Activated T-cell treated with anti-CD3 and anti-CD28 coated beads for 48 hours (primary cell): ENCODE results near the gene JAKMIP1.

Experiments used
- DNase-seq: peaks from one replicate; pipeline ENCODE4 v3.0.0-alpha.2; 2020; ENCODE audit warnings: low read depth

JAKMIP1 gene

DNA sequence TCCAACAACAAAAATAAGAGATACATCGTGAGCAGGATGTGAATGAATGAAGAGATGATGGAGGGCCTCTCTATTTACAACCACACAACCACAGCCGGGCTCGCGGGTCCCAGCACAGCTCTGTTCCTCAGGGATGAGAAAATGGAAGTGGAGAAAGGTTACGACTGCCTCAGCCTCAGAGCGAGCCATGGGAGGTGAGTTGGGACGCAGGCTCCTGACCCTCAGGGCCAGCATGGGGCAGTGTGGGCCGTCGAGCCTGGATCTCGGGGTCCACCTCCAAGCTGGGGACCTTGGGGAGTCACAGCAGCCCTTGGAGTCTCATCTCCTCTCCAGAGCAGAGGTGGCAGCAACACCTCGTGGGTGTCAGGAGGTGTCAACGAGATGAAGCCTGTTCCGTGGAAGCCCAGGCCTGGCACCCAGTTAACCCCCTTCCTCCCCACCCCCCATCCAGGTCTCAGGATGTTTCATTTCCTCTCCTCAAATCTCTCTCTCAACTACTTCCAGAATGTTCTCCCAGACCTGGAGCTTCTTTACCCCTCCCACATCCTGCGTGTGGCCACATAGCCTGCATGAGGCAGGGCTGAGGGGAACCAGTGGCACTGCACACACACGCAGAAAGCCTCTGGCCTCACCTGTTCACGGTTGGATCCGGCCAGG is 208.1 kb downstream of the JAKMIP1 start:
- no peak for DNase-seq

DNA sequence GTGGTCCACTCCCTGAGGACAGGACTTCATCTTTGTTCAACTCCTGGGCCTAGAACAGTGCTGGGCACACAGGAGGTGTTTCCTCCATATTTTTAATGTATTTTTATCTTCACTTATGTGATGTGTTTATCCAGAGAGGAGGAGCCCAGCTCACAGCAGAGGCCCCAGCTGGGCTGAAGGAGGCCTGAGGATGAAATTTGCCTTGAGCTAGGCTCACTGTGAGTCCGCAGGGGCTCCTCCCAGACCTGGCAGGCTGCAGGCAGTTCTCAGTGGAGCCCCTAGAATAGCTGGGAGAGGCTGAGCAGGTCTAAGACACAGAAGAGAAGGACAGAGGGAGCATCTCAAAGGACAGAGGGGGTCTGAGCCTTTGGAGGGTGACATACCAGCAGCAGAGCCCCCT is 208.9 kb downstream of the JAKMIP1 start:
- no peak for DNase-seq

DNA sequence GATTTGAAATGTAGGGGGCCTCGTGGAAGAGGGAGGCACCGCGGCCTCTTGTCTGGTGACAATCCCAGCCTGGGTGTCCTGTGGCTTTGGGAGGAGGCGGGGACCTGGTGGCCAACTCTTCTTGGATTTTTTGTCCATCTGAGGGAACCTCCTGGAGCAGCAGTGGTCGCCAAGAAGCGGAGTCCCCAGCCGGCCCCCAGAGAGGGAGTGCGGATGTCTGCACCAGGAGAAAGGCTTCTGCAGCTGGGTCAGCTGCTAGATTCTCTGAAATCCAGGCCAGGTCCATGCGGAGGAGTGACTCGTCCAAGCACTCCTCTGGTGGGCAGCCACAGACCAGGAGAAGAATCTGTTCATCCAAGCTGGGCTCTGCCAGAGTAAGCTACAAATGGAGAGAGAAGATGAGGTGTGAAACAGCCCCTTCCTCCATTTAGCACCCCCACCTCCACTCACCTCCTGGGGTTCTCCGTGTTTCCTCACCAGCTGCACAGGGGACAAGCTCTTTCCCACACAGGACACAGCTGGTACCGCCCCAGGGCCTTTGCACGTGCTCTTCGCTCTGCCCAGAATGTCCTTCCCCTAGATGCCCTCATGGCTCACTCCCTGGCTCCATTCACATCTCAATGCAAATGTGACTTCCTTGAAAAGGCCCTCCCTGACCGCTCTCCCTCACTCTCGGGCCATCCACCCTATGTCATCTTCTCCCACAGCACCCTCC is 209.7 kb downstream of the JAKMIP1 start:
- no peak for DNase-seq

DNA sequence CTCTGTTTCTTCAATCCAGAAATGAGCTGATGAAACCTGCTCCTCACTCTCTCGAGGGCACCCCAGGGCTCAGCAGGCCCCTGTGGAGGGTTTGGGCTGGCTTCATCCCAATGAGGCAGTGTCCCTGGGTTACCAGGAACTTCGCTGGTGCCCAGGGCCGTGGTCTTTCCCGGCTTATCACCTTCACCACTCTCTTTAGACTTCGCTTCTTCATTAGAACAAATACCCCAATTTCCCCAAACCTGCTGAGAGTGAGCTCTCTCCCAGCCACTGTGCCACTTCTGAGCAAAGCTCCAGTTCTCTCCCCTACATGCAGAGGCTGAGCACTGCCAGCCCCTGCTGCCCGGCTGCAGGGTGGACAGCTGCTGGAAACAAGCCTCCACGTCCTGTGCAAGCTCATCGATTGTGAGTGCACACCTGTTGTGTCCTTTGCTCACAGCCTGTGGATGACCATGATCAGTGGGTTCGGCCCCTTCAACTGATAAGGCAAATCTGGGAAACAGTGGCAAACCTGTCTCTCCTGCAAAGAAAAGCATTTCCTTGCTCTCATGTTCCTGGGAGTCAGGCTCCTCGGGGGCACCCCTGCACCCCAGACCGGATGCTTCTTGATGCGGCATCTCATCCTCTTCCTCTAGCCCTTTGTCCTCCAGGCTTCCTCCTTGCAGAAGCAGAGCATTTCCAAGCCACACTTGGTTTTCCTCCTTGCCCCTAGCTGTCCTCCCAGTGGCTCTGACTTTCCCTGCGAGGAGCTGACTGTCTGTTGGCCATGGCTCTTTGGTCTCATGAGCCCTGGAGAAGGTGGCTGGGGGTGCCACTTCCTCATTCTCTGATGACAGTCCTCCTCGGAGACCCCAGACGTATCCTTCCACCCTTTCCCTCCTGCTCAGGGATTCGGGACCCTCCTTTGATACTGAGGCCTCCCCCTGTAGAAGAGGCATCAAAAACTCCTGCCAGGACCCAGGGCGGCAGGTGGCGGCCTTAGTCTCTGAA is 210.8 kb downstream of the JAKMIP1 start:
- DNase-seq: no peak

DNA sequence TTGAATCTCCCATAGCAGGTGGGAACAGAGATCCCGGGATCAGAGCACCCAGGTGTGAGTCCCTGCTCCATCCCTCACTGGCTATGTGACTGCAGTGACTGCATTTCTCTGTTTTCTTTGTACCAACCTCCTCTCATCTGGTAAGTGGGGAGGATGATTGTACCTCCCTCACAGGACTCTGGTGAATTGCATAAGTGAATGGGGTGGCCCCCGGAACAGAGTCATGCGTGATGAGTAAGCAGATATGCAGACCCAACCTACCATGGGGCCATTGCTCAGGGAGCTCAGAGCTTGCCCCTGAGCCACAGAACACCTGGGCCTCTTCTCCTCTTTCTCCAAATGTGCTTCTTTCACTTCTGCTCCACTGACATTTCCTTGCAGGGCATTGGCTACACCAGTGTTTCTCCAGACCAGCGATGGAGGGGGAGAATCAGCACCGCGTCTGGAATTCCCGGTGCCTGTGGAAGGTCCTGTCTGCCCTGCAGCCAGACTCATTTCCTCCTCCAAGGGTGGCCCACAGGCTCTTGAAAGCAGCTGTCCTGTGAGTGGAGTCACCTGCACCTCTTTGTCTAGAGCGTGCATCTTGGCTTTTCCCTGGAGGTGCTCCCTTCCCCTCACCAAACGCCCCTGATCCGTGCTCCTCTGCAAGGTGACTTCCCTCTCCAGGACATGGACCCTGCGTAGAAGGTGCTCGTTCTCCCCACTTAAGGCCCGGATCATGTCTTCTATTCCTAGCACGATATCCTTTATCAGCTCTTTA is 212.1 kb downstream of the JAKMIP1 start:
- no peak for DNase-seq

DNA sequence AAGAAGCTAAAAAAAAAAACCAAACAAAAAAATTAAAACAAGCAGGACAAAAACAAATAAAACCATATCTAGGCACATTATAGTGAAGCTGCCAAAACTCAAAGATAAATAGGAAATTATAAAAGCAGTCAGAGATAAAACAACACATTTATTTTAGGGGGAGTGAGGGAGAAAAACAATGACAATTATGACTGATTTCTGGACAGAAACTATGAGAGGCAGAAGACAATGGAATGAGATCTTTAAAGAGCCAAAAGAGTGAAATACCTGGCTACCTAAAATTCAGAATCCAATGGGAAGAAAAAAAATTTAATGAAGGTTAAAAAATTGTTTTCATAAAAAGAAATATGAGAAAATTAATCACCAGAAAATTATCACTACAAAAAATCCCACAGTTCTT is 215.5 kb downstream of the JAKMIP1 start:
- DNase-seq: no peak

DNA sequence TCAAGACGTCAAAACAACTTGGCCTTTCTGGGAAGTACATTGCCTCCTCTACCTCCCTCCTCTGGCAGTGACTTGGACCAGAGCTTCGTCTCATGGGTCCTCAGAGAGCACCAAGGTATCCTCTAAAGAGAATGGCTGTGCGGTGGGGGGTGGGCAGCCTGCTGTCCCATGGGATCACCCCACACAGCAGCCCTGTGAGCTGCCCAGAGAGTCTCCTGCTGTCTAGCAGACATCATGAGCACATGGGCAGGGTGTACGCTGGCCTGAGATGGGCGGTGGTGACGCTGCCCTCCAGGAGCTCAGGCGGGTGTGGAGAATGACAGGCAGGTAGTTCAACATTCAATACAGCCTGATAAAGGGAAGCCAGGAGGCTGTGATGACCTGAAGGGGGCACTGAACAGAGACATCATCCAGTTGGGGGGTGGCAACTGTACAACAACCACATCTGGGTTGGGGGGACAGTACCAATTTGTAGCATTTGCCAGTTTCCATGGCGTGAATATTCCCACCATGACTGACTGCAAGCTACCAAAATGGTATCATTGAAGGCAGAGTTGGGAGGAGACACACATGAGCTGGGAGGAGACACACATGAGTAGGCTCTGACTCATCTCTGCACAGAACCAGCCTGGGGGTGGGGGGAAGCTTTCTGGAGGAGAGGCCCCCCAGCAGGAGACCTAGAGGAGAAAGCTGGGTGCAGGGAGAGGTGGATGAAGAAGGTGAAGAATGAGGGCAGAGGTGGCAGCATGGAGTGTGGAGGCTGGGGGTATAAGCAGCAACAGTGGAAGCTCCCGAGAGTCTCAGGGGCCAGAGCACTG is 218.0 kb downstream of the JAKMIP1 start:
- DNase-seq: no peak

DNA sequence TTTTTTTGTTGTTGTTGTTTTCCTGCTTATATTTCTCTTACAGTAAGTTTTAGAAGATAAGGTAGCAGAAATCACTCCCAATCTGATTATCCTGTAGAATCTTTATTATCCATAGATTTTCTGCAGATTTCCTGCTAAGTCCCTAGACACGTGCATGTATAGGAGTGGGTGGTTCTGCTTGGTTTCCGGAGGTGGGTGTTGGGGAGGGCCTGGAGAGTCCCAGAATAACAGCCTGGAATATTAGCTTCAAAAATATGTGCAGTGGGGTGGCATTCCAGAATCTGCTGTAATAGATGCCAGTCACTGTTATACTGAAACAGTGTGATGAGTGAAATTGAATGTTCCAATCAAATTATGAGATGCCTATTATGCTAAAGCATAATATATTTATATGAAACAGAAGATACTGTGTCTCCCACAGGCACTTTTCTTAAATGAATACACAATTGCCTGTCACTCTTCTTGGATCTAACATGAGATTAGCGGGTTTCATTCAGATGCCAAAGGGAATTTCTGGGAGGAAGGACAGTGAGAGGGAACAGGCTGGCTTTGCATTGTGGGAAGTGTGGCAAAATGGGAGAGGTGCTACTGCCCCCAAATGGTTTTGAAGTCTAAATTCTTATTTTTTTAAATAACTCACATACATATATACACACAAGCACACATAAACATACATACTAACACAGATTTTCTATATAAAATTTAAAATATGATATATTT is 219.8 kb downstream of the JAKMIP1 start:
- no peak for DNase-seq

DNA sequence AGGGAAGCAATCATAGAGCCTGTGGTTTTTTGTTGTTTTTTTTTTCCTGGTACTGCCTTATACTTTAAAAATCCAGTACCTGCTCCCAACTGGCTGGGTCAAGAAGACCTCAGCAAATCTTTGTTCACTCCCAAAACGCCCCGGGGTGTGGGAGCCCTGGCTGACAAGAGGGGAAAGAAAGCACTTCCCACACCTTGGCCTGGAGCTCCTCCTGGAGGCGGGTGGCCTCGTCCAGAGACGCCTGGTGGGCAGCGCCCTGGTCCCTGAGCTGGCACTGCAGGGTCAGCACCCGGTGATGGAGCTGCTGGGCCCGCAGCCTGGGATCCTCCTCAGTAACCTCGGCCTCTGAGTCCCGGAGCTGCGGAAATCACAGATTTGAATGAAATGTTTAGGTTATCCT is 220.4 kb downstream of the JAKMIP1 start:
- DNase-seq: no peak

DNA sequence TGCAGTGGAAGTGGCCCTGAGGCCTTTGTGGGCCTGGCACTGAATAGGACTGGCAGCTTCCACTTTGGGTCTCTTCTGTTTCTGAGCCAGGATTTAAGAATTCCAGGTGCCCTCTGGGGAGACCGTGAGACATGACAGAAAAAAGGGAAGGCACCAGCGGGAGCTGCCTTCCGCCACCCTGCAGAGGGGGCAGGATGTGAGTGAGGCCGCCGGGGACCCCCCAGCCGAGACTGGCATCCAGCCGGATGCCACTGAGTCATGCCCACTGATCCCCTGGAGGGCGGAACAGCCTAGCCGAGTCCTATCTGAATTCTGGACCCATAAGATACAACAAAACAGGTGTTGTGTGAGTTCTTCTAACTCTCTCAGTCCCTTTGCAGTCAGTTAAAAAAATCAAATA is 223.4 kb downstream of the JAKMIP1 start:
- DNase-seq: no peak

DNA sequence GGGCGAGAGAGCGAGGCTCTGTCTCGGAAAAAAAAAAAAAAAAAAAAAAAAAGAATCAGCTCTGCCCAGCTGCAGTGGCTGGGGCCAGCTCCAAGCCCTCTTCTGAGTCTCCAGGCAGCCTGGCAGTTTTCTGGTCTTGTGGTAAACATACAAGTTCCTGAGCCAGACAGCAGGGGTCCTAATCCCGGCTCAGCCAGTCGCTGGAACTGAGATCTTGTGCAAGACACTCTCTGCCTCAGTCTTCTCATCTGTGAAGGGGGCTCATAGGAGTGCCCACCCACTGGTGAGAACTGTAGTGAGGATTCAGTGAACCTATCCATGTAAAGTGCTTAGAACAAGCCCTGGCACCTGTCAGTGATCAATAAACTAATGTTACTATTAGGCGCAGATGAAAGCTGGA is 223.9 kb downstream of the JAKMIP1 start:
- no peak for DNase-seq
